ENCODE data around the gene TAS2R31.

- TF ChIP-seq EZH2 (IDR thresholded peaks at IDR 0.05; ENCODE audit: low read length) (no peak), CTCF (optimal IDR thresholded peaks at IDR 0.05 in 1 of 3, IDR thresholded peaks at IDR 0.05 in 1 of 3, conservative IDR thresholded peaks at IDR 0.05 in 1 of 3; ENCODE audit: extremely low read depth in 1 of 3, insufficient read depth in 2 of 3, low read length in 3 of 3) (no peak)
Measured at GRCh38 chr12:10982244-10982643, 49.0 kb downstream of the TAS2R31 start.
